Right atrium auricular region (tissue), 2 donors: ENCODE data around the gene LRP2. TPM values are rescaled to one million over a fixed set of nuclear protein-coding genes. Genes with fewer than 3 reads are reported as not detected.

ENCODE experiments used
- DNase-seq: peaks from one replicate; pipeline ENCODE4 v3.0.0-alpha.2; 2019; ENCODE audit warnings: low spot score
- H3K27ac ChIP-seq, 2 donors: fragments of 200-600 bp; sonication (generic); 1 replicate in 1 of 2; 2 replicates in 1 of 2; pipeline ENCODE4 v1.5.1; 2016 to 2019
- H3K27me3 ChIP-seq, 2 donors: fragments of 200-600 bp; sonication (generic); one replicate each; pipeline versions ENCODE4 v1.5.1 to v1.6.0; 2017 to 2019
- H3K36me3 ChIP-seq: fragments of 200-600 bp; sonication (generic); one replicate; pipeline ENCODE4 v1.5.1; 2016
- H3K4me1 ChIP-seq, 2 donors: fragments of 200-600 bp; sonication (generic); one replicate each; pipeline versions ENCODE4 v1.5.1 to v1.6.0; 2017 to 2019
- H3K4me3 ChIP-seq, 2 donors: fragments of 200-600 bp; sonication (generic); 1 replicate in 1 of 2; 2 replicates in 1 of 2; pipeline ENCODE4 v1.5.1; 2017 to 2019; ENCODE audit warnings: mild to moderate bottlenecking in 1 of 2, moderate library complexity in 1 of 2
- H3K9me3 ChIP-seq, 2 donors: fragments of 200-600 bp; sonication (generic); one replicate each; pipeline ENCODE4 v1.5.1; 2019
- CTCF ChIP-seq, 2 donors: fragments of 200-600 bp; sonication (generic); IDR thresholded peaks; one replicate each; pipeline ENCODE4 v1.5.1; 2019; ENCODE audit warnings: antibody characterized with exemption in 2 of 2
- total RNA-seq, 2 donors: library from RNA; depleted of rRNA; stranded (reverse); fragments of >200 nt; gene quantifications; one replicate each; pipeline ENCODE4 v1.1.0, GENCODE V29; 2016

LRP2 gene
- total RNA-seq, 2 donors from 2014 or later = 8.1 to 14.8 TPM

GRCh38 chr2:169222665-169223064 lies 139.7 kb downstream of the LRP2 start:
- no peak overlapping the region for H3K27ac ChIP-seq
- no peak for TF ChIP-seq CTCF (IDR thresholded peaks at IDR 0.05)
- H3K27me3 ChIP-seq = no peaks in the 10 kb centered on the region
- H3K9me3 ChIP-seq = no peaks in the 10 kb centered on the region
- H3K36me3 ChIP-seq = no peaks in the 10 kb centered on the region
- DNase-seq = no peak
- H3K4me3 ChIP-seq = no peak overlapping the region
- no peaks in the 10 kb centered on the region for H3K4me1 ChIP-seq

GRCh38 chr2:169221745-169222369 lies 140.5 kb downstream of the LRP2 start:
- no peaks in the 10 kb centered on the region for H3K4me1 ChIP-seq
- no peak overlapping the region for H3K27ac ChIP-seq
- H3K36me3 ChIP-seq = no peaks in the 10 kb centered on the region
- DNase-seq = no peak
- no peak overlapping the region for H3K4me3 ChIP-seq
- no peaks in the 10 kb centered on the region for H3K27me3 ChIP-seq
- TF ChIP-seq CTCF (IDR thresholded peaks at IDR 0.05) = peak in 1 of 2 donors; percentile 55
- H3K9me3 ChIP-seq = no peaks in the 10 kb centered on the region

GRCh38 chr2:169210917-169211316 lies 151.4 kb downstream of the LRP2 start:
- no peak for TF ChIP-seq CTCF (IDR thresholded peaks at IDR 0.05)
- no peaks in the 10 kb centered on the region for H3K9me3 ChIP-seq
- no peak for DNase-seq
- no peak overlapping the region for H3K27ac ChIP-seq
- H3K27me3 ChIP-seq = no peaks in the 10 kb centered on the region
- H3K36me3 ChIP-seq = no peaks in the 10 kb centered on the region
- H3K4me1 ChIP-seq = no peaks in the 10 kb centered on the region
- H3K4me3 ChIP-seq = no peak overlapping the region

- no peaks in the 10 kb centered on the region for H3K27me3 ChIP-seq
- no peak for TF ChIP-seq CTCF (IDR thresholded peaks at IDR 0.05)
- H3K4me1 ChIP-seq = no peaks in the 10 kb centered on the region
- DNase-seq = no peak
- no peak overlapping the region for H3K4me3 ChIP-seq
- H3K36me3 ChIP-seq = no peaks in the 10 kb centered on the region
- no peak overlapping the region for H3K27ac ChIP-seq
- H3K9me3 ChIP-seq = no peaks in the 10 kb centered on the region
Observed at GRCh38 chr2:169208026-169208425, 154.3 kb downstream of the LRP2 start.

DNA sequence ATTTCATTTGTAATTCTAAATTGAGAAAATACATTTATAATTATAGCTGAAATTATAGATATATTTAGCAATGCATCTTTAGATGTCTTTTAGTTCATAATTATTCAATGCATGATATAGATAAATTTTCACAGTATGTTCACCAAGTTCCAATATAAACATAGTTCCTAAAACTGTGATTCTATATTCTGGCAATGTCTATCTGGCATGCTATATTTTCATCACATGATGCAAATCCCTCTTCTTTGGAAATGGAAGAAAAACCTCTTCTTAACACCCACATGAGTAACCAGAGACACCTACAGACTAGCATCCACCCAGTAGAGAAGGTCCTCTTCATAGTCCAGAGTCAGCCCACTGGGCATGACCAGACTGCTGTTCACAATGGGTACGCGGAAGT lies 157.2 kb downstream of the LRP2 start:
- no peak overlapping the region for H3K27ac ChIP-seq
- H3K27me3 ChIP-seq = no peaks in the 10 kb centered on the region
- no peak overlapping the region for H3K4me3 ChIP-seq
- no peak for TF ChIP-seq CTCF (IDR thresholded peaks at IDR 0.05)
- no peaks in the 10 kb centered on the region for H3K36me3 ChIP-seq
- H3K4me1 ChIP-seq = no peaks in the 10 kb centered on the region
- no peaks in the 10 kb centered on the region for H3K9me3 ChIP-seq
- no peak for DNase-seq

- TF ChIP-seq CTCF (IDR thresholded peaks at IDR 0.05) = no peak
- no peak overlapping the region for H3K4me3 ChIP-seq
- H3K9me3 ChIP-seq = no peaks in the 10 kb centered on the region
- H3K27ac ChIP-seq = no peak overlapping the region
- no peaks in the 10 kb centered on the region for H3K27me3 ChIP-seq
- no peaks in the 10 kb centered on the region for H3K4me1 ChIP-seq
- no peak for DNase-seq
- no peaks in the 10 kb centered on the region for H3K36me3 ChIP-seq
Observed at GRCh38 chr2:169203952-169204351, 158.4 kb downstream of the LRP2 start.
